DMS114 treated with DMSO at 0.1 percent for 48 hours (cell line): ENCODE data around the gene AZU1.
"Not testable (repeated sequence)": the region's sequence is repeated elsewhere in the genome, so short reads cannot be mapped to it uniquely, and the experiment has no call there.

Experiments used
- DNase-seq: peaks from one replicate; lab custom pipeline; 2025; ENCODE audit not compliant: unreplicated experiment; lab: John Stamatoyannopoulos, UW

Gene AZU1

GRCh38 chr19:808423-808775 is 19.2 kb upstream of the AZU1 start:
- DNase-seq, result no peak

GRCh38 chr19:810077-810855 is 17.4 kb upstream of the AZU1 start:
- DNase-seq, result no peak

GRCh38 chr19:810883-811489 is 16.7 kb upstream of the AZU1 start:
- DNase-seq, result no peak

- DNase-seq, result no peak
These were observed 16.1 kb upstream of the AZU1 start for GRCh38 chr19:811506-812048.

GRCh38 chr19:812049-812746 is 15.4 kb upstream of the AZU1 start:
- DNase-seq, result no peak

- DNase-seq, result no peak
These were observed 14.9 kb upstream of the AZU1 start for GRCh38 chr19:812747-813218.

GRCh38 chr19:813219-814151 is 14.2 kb upstream of the AZU1 start:
- no peak for DNase-seq

- no peak for DNase-seq
These were observed 13.2 kb upstream of the AZU1 start for GRCh38 chr19:814152-815078.

GRCh38 chr19:815079-815774 is 12.4 kb upstream of the AZU1 start:
- no peak for DNase-seq

GRCh38 chr19:815775-816499 is 11.7 kb upstream of the AZU1 start:
- no peak for DNase-seq

GRCh38 chr19:816500-816857 is 11.2 kb upstream of the AZU1 start:
- no peak for DNase-seq

GRCh38 chr19:820212-820611 is 7.4 kb upstream of the AZU1 start:
- DNase-seq, result not testable (repeated sequence)

GRCh38 chr19:821231-821824 is 6.3 kb upstream of the AZU1 start:
- no peak for DNase-seq

GRCh38 chr19:821825-822503 is 5.7 kb upstream of the AZU1 start, which contains the start of gene PLPPR3:
TSS of gene PLPPR3 (minus strand) at chr19:821955. CDS start at chr19:821559, 396 bp downstream.
- DNase-seq, result no peak

- no peak for DNase-seq
These were observed 4.0 kb upstream of the AZU1 start for GRCh38 chr19:823565-824121.

- no peak for DNase-seq
These were observed 2.8 kb upstream of the AZU1 start for GRCh38 chr19:824885-825284.
